Fibroblast of skin of left quadriceps (primary cell): Measurements from ENCODE around the gene THAP4.

Source experiments
- DNase-seq, 2 experiments: peaks; one replicate each; pipeline ENCODE4 v3.0.0-alpha.2; 2013; ENCODE audit warnings: low read depth in 2 of 2

THAP4 gene

GRCh38 chr2:241550616-241551580 is 86.1 kb downstream of the THAP4 start:
- DNase-seq: no peak

GRCh38 chr2:241548451-241548835 is 88.5 kb downstream of the THAP4 start:
- no peak for DNase-seq

GRCh38 chr2:241547781-241548450 is 89.0 kb downstream of the THAP4 start:
- DNase-seq: no peak

GRCh38 chr2:241546771-241547498 is 90.0 kb downstream of the THAP4 start:
- DNase-seq: peak; percentile 93 to 94

- no peak for DNase-seq
These were observed 91.2 kb downstream of the THAP4 start for GRCh38 chr2:241545523-241546473.

GRCh38 chr2:241545106-241545505 is 91.9 kb downstream of the THAP4 start:
- DNase-seq: peak; percentile 72 to 75

- no peak for DNase-seq
These were observed 94.7 kb downstream of the THAP4 start for GRCh38 chr2:241542278-241542605.

- DNase-seq: no peak
These were observed 95.2 kb downstream of the THAP4 start for GRCh38 chr2:241541564-241542277.

- no peak for DNase-seq
These were observed 96.0 kb downstream of the THAP4 start for GRCh38 chr2:241540771-241541561.

- no peak for DNase-seq
These were observed 96.6 kb downstream of the THAP4 start for GRCh38 chr2:241540401-241540770.

GRCh38 chr2:241539616-241540374 is 97.2 kb downstream of the THAP4 start:
- DNase-seq: no peak

- DNase-seq: no peak
These were observed 97.9 kb downstream of the THAP4 start for GRCh38 chr2:241538838-241539615.

GRCh38 chr2:241535871-241536655 is 100.9 kb downstream of the THAP4 start:
- DNase-seq: no peak

GRCh38 chr2:241534701-241535375 is 102.1 kb downstream of the THAP4 start:
- DNase-seq: no peak
